K562 (cell line): ENCODE measurements around the gene DENND2A. TPM values are rescaled to one million over a fixed set of nuclear protein-coding genes. Genes with fewer than 3 reads are reported as not detected.

Experiments
- CBX1 ChIP-seq: sonication (generic); IDR thresholded peaks from 2 replicates; pipeline ENCODE4 v1.6.1; 2016; ENCODE audit warnings: antibody characterized with exemption, low read depth, mild to moderate bottlenecking
- CBX5 ChIP-seq: IDR thresholded peaks from 2 replicates; pipeline ENCODE4 v1.6.1; 2014; ENCODE audit warnings: low read depth, borderline replicate concordance
- CHD4 ChIP-seq: fragments of 200-600 bp; sonication (generic); IDR thresholded peaks from 3 replicates; pipeline ENCODE4 v1.6.1; 2012; ENCODE audit warnings: low read depth, mild to moderate bottlenecking, mixed read lengths, low read length, inconsistent platforms; ENCODE audit not compliant: insufficient read depth, insufficient replicate concordance, poor library complexity, severe bottlenecking
- CREM ChIP-seq: IDR thresholded peaks from 2 replicates; pipeline ENCODE4 v1.6.1; 2014; ENCODE audit warnings: antibody characterized with exemption, low read depth
- DPF2 ChIP-seq: fragments of 450-650 bp; IDR thresholded peaks from 2 replicates; pipeline ENCODE4 v1.6.1; 2016
- FOSL1 ChIP-seq: fragments of 200-800 bp; sonication (Bioruptor generic); conservative IDR thresholded peaks from 2 replicates; pipeline ENCODE4 v1.6.1; 2016; ENCODE audit warnings: missing genetic modification characterization, missing compliant biosample characterization
- FOXJ3 ChIP-seq: sonication (generic); formaldehyde crosslinking; IDR thresholded peaks from 2 replicates; pipeline ENCODE4 v1.4.0; 2020; ENCODE audit warnings: mild to moderate bottlenecking, missing genetic modification reagents
- MAFG ChIP-seq: fragments of 450-650 bp; conservative IDR thresholded peaks from 2 replicates; pipeline ENCODE4 v1.6.1; 2016; ENCODE audit warnings: missing genetic modification characterization, missing compliant biosample characterization
- MEIS2 ChIP-seq: fragments of 450-650 bp; IDR thresholded peaks from 2 replicates; pipeline ENCODE4 v1.6.1; 2014; ENCODE audit warnings: mild to moderate bottlenecking; ENCODE audit not compliant: partially characterized antibody
- MIER1 ChIP-seq: fragments of 450-650 bp; IDR thresholded peaks from 2 replicates; pipeline ENCODE4 v1.6.1; 2016; ENCODE audit warnings: antibody characterized with exemption, mild to moderate bottlenecking, low read depth
- NCOA6 ChIP-seq: fragments of 450-650 bp; IDR thresholded peaks from 2 replicates; pipeline ENCODE4 v1.6.1; 2017; ENCODE audit warnings: mild to moderate bottlenecking
- PHB ChIP-seq: fragments of 250-450 bp; sonication (Bioruptor Pico); IDR thresholded peaks from 2 replicates; pipeline ENCODE4 v1.5.0; 2021
- PHF21A ChIP-seq: fragments of 450-650 bp; IDR thresholded peaks from 2 replicates; pipeline ENCODE4 v1.6.1; 2017; ENCODE audit warnings: low read depth, borderline replicate concordance
- POLR3A ChIP-seq: IDR thresholded peaks from 2 replicates; pipeline ENCODE4 v1.6.1; 2011; ENCODE audit warnings: borderline replicate concordance, mild to moderate bottlenecking, moderate library complexity; ENCODE audit not compliant: insufficient read length, insufficient read depth; ENCODE audit errors: extremely low read depth
- TRIM28 ChIP-seq: fragments of 450-650 bp; IDR thresholded peaks from 2 replicates; pipeline ENCODE4 v1.6.1; 2017
- TSC22D4 ChIP-seq: fragments of 450-650 bp; IDR thresholded peaks from 2 replicates; pipeline ENCODE4 v1.6.1; 2016; ENCODE audit warnings: missing genetic modification characterization, missing biosample characterization, control low read depth
- ZNF174 ChIP-seq: fragments of 250-450 bp; sonication (Bioruptor Pico); IDR thresholded peaks from 2 replicates; pipeline ENCODE4 v1.4.0; 2020; ENCODE audit warnings: mild to moderate bottlenecking
- ZNF3 ChIP-seq: fragments of 250-450 bp; sonication (Bioruptor Pico); IDR thresholded peaks from 2 replicates; pipeline ENCODE4 v1.5.0; 2021; ENCODE audit warnings: mild to moderate bottlenecking, moderate library complexity
- ZNF311 ChIP-seq: fragments of 250-450 bp; sonication (Bioruptor Pico); IDR thresholded peaks from 2 replicates; pipeline ENCODE4 v1.4.0; 2020; ENCODE audit warnings: mild to moderate bottlenecking, moderate library complexity
- polyA plus RNA-seq, 8 experiments: library from polyadenylated mRNA; depleted of rRNA in 4 of 8; stranded (reverse) in 5 of 8; unstranded in 3 of 8; fragments of >200 nt; fragmentation: Nextera tagmentation in 2 of 8; fragmentation: Illumina TruSeq in 1 of 8; extraction: Ambion mirVana in 2 of 8; extraction: Trizol in 1 of 8; gene quantifications; 2 replicates each; pipeline versions ENCODE4 v1.2.1 to v1.2.3, GENCODE V29; 2011 to 2014; ENCODE audit warnings: inconsistent platforms in 1 of 8, missing spikeins in 1 of 8
- total RNA-seq, 7 experiments: library from RNA; depleted of rRNA in 6 of 7; stranded (reverse); fragments of >200 nt in 6 of 7; fragmentation: Illumina TruSeq in 2 of 7; extraction: Trizol in 2 of 7; gene quantifications; 2 replicates each; pipeline versions ENCODE4 v1.2.1 to v1.2.3, GENCODE V29; 2011 to 2021; ENCODE audit warnings: low replicate concordance in 1 of 7
- TF ChIP-seq, protein P1 (sequence below): fragments of 450-650 bp; IDR thresholded peaks from 2 replicates; pipeline ENCODE4 v1.6.1; 2017; ENCODE audit warnings: antibody characterized with exemption
- TF ChIP-seq, protein P2 (sequence below): fragments of 450-650 bp; IDR thresholded peaks from 2 replicates; pipeline ENCODE4 v1.6.1; 2017; ENCODE audit warnings: antibody characterized with exemption, mild to moderate bottlenecking
- TF ChIP-seq, protein P3 (sequence below): fragments of 450-650 bp; IDR thresholded peaks from 2 replicates; pipeline ENCODE4 v1.6.1; 2016; ENCODE audit warnings: mild to moderate bottlenecking

The DENND2A gene
- total and polyA plus RNA-seq, 9 of the 15 experiments (the other 6 are each of a cell fraction or from before 2014, with no cell fraction given), result not detected

DNA sequence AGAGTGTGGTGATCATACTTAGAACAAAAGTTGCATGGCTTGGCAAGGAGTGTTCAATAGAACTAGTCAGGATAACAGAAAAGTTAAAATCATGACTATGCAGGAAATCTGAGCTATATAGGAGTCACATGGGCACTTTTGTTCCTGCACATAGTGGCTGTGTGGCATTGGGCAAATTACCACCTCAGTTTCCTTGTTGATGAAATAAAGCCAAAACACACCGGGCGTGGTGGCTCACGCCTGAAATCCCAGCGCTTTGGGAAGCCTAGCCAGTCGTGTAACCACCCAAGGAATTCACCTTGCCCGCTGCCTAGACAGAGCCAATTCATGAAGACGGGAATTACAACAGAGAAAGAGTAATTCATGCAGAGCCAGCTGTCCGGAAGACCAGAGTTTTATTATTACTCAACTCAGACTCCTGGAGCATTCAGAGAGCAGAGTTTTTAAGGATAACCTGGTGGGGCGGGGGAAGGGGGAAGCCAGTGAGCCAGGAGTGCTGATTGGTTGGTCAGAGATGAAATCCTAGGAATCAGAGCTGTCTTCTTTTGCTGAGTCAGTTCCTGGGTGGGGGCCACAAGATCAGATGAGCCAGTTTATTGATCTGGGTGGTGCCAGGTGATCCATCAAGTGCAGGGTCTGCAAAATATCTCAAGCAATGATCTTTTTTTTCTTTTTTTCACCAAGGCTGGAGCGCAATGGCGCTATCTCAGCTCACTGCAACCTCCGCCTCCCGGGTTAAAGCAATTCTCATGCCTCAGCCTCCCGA, 154.9 kb downstream of the DENND2A start (continued):
- TF ChIP-seq PHB (CRISPR knock-in tag), result peak; percentile 18; the same call in 1 of the 2 replicates
- no peak for TF ChIP-seq FOXJ3
- TF ChIP-seq TSC22D4, result no peak
- no peak for TF ChIP-seq CHD4
- TF ChIP-seq TRIM28, result 0 out of 2 replicates have a peak, but pooled peaks have one; percentile 25
- TF ChIP-seq MEIS2, result peak; percentile 43
- TF ChIP-seq, protein P1, sequence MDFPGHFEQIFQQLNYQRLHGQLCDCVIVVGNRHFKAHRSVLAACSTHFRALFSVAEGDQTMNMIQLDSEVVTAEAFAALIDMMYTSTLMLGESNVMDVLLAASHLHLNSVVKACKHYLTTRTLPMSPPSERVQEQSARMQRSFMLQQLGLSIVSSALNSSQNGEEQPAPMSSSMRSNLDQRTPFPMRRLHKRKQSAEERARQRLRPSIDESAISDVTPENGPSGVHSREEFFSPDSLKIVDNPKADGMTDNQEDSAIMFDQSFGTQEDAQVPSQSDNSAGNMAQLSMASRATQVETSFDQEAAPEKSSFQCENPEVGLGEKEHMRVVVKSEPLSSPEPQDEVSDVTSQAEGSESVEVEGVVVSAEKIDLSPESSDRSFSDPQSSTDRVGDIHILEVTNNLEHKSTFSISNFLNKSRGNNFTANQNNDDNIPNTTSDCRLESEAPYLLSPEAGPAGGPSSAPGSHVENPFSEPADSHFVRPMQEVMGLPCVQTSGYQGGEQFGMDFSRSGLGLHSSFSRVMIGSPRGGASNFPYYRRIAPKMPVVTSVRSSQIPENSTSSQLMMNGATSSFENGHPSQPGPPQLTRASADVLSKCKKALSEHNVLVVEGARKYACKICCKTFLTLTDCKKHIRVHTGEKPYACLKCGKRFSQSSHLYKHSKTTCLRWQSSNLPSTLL, result peak; percentile 79
- TF ChIP-seq POLR3A, result no peak
- no peak for TF ChIP-seq ZNF174 (CRISPR knock-in tag)
- no peak for TF ChIP-seq FOSL1
- no peak for TF ChIP-seq CBX5
- no peak for TF ChIP-seq ZNF311 (CRISPR knock-in tag)
- TF ChIP-seq PHF21A, result 0 out of 2 replicates have a peak, but pooled peaks have one; percentile 23
- no peak for TF ChIP-seq CREM
- TF ChIP-seq ZNF3 (CRISPR knock-in tag), result no peak
- no peak for TF ChIP-seq NCOA6
- TF ChIP-seq, protein P2, sequence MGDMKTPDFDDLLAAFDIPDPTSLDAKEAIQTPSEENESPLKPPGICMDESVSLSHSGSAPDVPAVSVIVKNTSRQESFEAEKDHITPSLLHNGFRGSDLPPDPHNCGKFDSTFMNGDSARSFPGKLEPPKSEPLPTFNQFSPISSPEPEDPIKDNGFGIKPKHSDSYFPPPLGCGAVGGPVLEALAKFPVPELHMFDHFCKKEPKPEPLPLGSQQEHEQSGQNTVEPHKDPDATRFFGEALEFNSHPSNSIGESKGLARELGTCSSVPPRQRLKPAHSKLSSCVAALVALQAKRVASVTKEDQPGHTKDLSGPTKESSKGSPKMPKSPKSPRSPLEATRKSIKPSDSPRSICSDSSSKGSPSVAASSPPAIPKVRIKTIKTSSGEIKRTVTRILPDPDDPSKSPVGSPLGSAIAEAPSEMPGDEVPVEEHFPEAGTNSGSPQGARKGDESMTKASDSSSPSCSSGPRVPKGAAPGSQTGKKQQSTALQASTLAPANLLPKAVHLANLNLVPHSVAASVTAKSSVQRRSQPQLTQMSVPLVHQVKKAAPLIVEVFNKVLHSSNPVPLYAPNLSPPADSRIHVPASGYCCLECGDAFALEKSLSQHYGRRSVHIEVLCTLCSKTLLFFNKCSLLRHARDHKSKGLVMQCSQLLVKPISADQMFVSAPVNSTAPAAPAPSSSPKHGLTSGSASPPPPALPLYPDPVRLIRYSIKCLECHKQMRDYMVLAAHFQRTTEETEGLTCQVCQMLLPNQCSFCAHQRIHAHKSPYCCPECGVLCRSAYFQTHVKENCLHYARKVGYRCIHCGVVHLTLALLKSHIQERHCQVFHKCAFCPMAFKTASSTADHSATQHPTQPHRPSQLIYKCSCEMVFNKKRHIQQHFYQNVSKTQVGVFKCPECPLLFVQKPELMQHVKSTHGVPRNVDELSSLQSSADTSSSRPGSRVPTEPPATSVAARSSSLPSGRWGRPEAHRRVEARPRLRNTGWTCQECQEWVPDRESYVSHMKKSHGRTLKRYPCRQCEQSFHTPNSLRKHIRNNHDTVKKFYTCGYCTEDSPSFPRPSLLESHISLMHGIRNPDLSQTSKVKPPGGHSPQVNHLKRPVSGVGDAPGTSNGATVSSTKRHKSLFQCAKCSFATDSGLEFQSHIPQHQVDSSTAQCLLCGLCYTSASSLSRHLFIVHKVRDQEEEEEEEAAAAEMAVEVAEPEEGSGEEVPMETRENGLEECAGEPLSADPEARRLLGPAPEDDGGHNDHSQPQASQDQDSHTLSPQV, result 0 out of 2 replicates have a peak, but pooled peaks have one; percentile 26
- TF ChIP-seq, protein P3, sequence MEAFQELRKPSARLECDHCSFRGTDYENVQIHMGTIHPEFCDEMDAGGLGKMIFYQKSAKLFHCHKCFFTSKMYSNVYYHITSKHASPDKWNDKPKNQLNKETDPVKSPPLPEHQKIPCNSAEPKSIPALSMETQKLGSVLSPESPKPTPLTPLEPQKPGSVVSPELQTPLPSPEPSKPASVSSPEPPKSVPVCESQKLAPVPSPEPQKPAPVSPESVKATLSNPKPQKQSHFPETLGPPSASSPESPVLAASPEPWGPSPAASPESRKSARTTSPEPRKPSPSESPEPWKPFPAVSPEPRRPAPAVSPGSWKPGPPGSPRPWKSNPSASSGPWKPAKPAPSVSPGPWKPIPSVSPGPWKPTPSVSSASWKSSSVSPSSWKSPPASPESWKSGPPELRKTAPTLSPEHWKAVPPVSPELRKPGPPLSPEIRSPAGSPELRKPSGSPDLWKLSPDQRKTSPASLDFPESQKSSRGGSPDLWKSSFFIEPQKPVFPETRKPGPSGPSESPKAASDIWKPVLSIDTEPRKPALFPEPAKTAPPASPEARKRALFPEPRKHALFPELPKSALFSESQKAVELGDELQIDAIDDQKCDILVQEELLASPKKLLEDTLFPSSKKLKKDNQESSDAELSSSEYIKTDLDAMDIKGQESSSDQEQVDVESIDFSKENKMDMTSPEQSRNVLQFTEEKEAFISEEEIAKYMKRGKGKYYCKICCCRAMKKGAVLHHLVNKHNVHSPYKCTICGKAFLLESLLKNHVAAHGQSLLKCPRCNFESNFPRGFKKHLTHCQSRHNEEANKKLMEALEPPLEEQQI, result peak; percentile 46; the same call in 1 of the 2 replicates
- TF ChIP-seq DPF2, result peak; percentile 67
- TF ChIP-seq CBX1, result no peak
- peak; percentile 69 for TF ChIP-seq MAFG (tag)
- TF ChIP-seq MIER1, result no peak
